ENCODE measurements around the gene NHEJ1. TPM values are rescaled to one million over a fixed set of nuclear protein-coding genes. Genes with fewer than 3 reads are reported as not detected.

The NHEJ1 gene
- total and polyA plus RNA-seq, 2 of the 13 experiments (the other 11 are each of a cell fraction or from before 2014, with no cell fraction given): 30.0 to 30.7 TPM

DNA sequence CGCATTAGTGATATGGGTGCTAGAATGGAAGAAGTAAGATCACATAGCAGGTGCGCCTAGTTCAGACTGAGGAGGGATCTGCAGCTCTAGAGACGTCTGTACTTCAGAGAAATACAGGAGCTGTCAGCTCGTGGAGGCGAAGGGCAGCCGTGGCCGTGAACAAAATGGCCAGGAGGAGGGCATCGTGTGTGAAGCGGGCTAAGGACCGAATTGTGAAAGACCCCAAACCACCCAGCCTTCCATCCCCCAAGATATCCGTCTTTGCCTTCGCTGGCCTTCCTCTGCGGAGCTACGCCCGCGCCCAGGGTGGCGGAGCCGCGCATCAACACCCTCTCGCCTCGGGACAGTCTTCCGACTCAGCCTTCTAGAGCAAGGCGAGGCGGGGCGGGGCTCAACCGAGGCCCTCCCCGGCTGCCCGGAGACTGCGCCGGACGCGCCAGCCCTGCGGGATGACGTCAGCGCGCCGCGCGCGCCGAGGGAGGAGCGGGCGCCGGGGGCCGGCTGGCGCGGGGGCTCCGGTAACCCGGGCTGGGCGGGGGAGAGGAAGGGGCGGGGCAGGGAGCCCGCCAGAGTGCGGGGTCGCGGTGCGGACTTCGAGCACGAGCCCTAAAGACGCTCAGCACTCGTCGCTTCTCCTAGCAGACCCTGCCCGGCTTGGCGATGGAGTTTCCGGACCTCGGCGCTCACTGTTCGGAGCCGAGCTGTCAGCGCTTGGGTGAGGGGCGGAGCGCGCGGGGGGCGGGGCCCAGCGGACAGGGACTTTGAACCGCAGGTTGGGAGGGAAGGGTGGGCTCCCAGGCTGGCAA is 45.9 kb upstream of the NHEJ1 start, which contains the start of gene ZFAND2B (continued):
- TF ChIP-seq PRDM4 (CRISPR knock-in tag; IDR thresholded peaks at IDR 0.05; ENCODE audit: borderline replicate concordance): no peak
- TF ChIP-seq ZNF850 (CRISPR knock-in tag; conservative IDR thresholded peaks at IDR 0.05): no peak
- peak; percentile 70; the same call in 1 of the 2 replicates for TF ChIP-seq ZNF614 (CRISPR knock-in tag; IDR thresholded peaks at IDR 0.05; ENCODE audit: borderline replicate concordance)
- peak; percentile 82; the same call in 1 of the 2 replicates for TF ChIP-seq ZNF318 (CRISPR knock-in tag; IDR thresholded peaks at IDR 0.05)
- no peak for TF ChIP-seq MBNL3 (CRISPR knock-in tag; conservative IDR thresholded peaks at IDR 0.05)
- TF ChIP-seq RBM22 (optimal IDR thresholded peaks at IDR 0.05; ENCODE audit: low read length): peak; percentile 90
- no peak for TF ChIP-seq TFAP4 (IDR thresholded peaks at IDR 0.05; ENCODE audit: borderline replicate concordance, low read depth)
- TF ChIP-seq JUNB (CRISPR knock-in tag; IDR thresholded peaks at IDR 0.05; ENCODE audit: borderline replicate concordance): no peak
- no peak for TF ChIP-seq CREB3 (CRISPR knock-in tag; IDR thresholded peaks at IDR 0.05)
- TF ChIP-seq ZBTB20 (CRISPR knock-in tag; IDR thresholded peaks at IDR 0.05; ENCODE audit: borderline replicate concordance, low read depth): peak; percentile 64
- TF ChIP-seq ZNF207 (IDR thresholded peaks at IDR 0.05; ENCODE audit: borderline replicate concordance): no peak
- TF ChIP-seq, protein P1, sequence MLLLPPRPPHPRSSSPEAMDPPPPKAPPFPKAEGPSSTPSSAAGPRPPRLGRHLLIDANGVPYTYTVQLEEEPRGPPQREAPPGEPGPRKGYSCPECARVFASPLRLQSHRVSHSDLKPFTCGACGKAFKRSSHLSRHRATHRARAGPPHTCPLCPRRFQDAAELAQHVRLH (CRISPR knock-in tag; IDR thresholded peaks at IDR 0.05; ENCODE audit: borderline replicate concordance, low read depth): peak; percentile 74; the same call in 1 of the 2 replicates
- no peak for TF ChIP-seq ARNTL (CRISPR knock-in tag; IDR thresholded peaks at IDR 0.05)
- TF ChIP-seq ZNF768 (CRISPR knock-in tag; IDR thresholded peaks at IDR 0.05): peak; percentile 72
- TF ChIP-seq RFX5 (IDR thresholded peaks at IDR 0.05; ENCODE audit: low read depth, low read length): peak; percentile 70
- peak; percentile 89 for TF ChIP-seq ZMAT3 (CRISPR knock-in tag; conservative IDR thresholded peaks at IDR 0.05)

Measured in HepG2 (cell line).